ENCODE data around the gene MTHFD1L. TPM values are rescaled to one million over a fixed set of nuclear protein-coding genes. Genes with fewer than 3 reads are reported as not detected.

MTHFD1L gene
- total and polyA plus RNA-seq, 2 of the 4 experiments (the other 2 are of a cell fraction) = 43.5 to 53.2 TPM

GRCh38 chr6:150987855-150988464 lies 122.5 kb downstream of the MTHFD1L start:
- peaks cover 10 to 33% of the 10 kb centered on the region in 2 experiments; a peak in 3 of 4 replicates for H3K79me1 ChIP-seq (ENCODE audit: low read depth in 1 of 2, low read length in 2 of 2)
- in situ Hi-C loops (cut with MboI; ENCODE audit: low sequenced_read_pairs) (no loop called here), dilution Hi-C loops (cut with HindIII; ENCODE audit: low sequenced_read_pairs, unreplicated experiment) (no loop called here), intact Hi-C loops (cut with micrococcal nuclease) (no loop called here)
- H3K4me2 ChIP-seq (ENCODE audit: low read depth, low read length) = no peak overlapping the region
- no peak overlapping the region for H4K91ac ChIP-seq (ENCODE audit: insufficient read depth, low read depth, low read length)
- no peak overlapping the region for H3K23ac ChIP-seq (ENCODE audit: low read depth, low read length)
- no TSS peak for BruUV-seq (replicated peaks)
- H3K56ac ChIP-seq (ENCODE audit: extremely low read depth, insufficient read depth, low read length) = no peak overlapping the region
- no peak overlapping the region for H3K4me3 ChIP-seq (ENCODE audit: insufficient read depth, low read depth, low read length)
- no peak for ATAC-seq (ENCODE audit: low read depth)
- H3K9ac ChIP-seq (ENCODE audit: low read depth, low read length) = no peak overlapping the region
- peaks cover 15% of the 10 kb centered on the region; the same call in 1 of the 2 replicates for H3K9me1 ChIP-seq (ENCODE audit: insufficient read depth, low read length)
- ChIA-PET CTCF (interaction anchor here (0.9 kb wide), 1 partner anchor 337 kb away, joined by 3 read pairs; no protein-coding TSS in a partner anchor), POLR2A (ENCODE audit: unreplicated experiment) (no interaction called here)
- no peak overlapping the region for H3K14ac ChIP-seq (replicated peaks; ENCODE audit: low read depth, low read length)
- H2BK120ac ChIP-seq (ENCODE audit: low read depth, low read length) = no peak overlapping the region
- H4K5ac ChIP-seq (ENCODE audit: low read depth, low read length) = no peak overlapping the region
- H3K9me3 ChIP-seq (ENCODE audit: control insufficient read depth, insufficient read depth, low read length) = no peaks in the 10 kb centered on the region
- H3K4me1 ChIP-seq (ENCODE audit: control insufficient read depth, insufficient read depth, low read length) = peaks cover 5% of the 10 kb centered on the region; the same call in 1 of the 2 replicates
- DNase-seq = no peak
- H2AK9ac ChIP-seq (replicated peaks; ENCODE audit: low read depth, low read length, poor library complexity) = no peak overlapping the region
- 100% methylated on average over 1 of the region's 5 CpGs; no CpG with 5 or more reads in 1 of the 2 experiments for WGBS, 2 experiments (ENCODE audit: extremely low coverage in 2 of 2, insufficient read length in 1 of 2)
- no peak overlapping the region for H2BK20ac ChIP-seq (ENCODE audit: low read depth, low read length)
- no peak overlapping the region for H3K4ac ChIP-seq (ENCODE audit: low read depth, low read length)
- no peak overlapping the region for H3K18ac ChIP-seq (ENCODE audit: low read depth, low read length)
- peaks cover 29% of the 10 kb centered on the region for H3K36me3 ChIP-seq (ENCODE audit: control insufficient read depth, insufficient read depth, low read length)
- no peak overlapping the region for H2BK5ac ChIP-seq (ENCODE audit: low read depth, low read length, poor library complexity, severe bottlenecking)
- no peaks in the 10 kb centered on the region for H4K20me1 ChIP-seq (ENCODE audit: insufficient read depth, low read length)
- no peak overlapping the region for H4K8ac ChIP-seq (ENCODE audit: low read depth in 2 of 2, low read length in 2 of 2)
- TF ChIP-seq RCOR1 (IDR thresholded peaks at IDR 0.05; ENCODE audit: insufficient replicate concordance, low read length) (no peak), MAZ (IDR thresholded peaks at IDR 0.05; ENCODE audit: borderline replicate concordance, low read depth, low read length) (no peak), RFX5 (IDR thresholded peaks at IDR 0.05; ENCODE audit: low read depth, low read length) (no peak), POLR2A (IDR thresholded peaks at IDR 0.05; ENCODE audit: low read depth, low read length) (no peak), MAFK (IDR thresholded peaks at IDR 0.05; ENCODE audit: low read depth, low read length) (no peak), MXI1 (IDR thresholded peaks at IDR 0.05; ENCODE audit: borderline replicate concordance, low read depth, low read length) (no peak), CEBPB (IDR thresholded peaks at IDR 0.05; ENCODE audit: low read depth, low read length) (no peak), RAD21 (IDR thresholded peaks at IDR 0.05; ENCODE audit: low read length) (no peak), BHLHE40 (IDR thresholded peaks at IDR 0.05; ENCODE audit: low read depth, low read length) (no peak), NFE2L2 (IDR thresholded peaks at IDR 0.05; ENCODE audit: low read depth, low read length) (no peak), CHD1 (IDR thresholded peaks at IDR 0.05; ENCODE audit: low read depth, low read length) (no peak), SMC3 (IDR thresholded peaks at IDR 0.05; ENCODE audit: low read depth, low read length) (no peak), ELK1 (IDR thresholded peaks at IDR 0.05; ENCODE audit: borderline replicate concordance, low read depth, low read length) (no peak), USF2 (IDR thresholded peaks at IDR 0.05; ENCODE audit: low read depth, low read length) (no peak), CTCF (conservative IDR thresholded peaks at IDR 0.05; ENCODE audit: low read depth, low read length) (no peak), FOS (IDR thresholded peaks at IDR 0.05; ENCODE audit: low read depth, low read length) (no peak)
- no peak overlapping the region for H3K27ac ChIP-seq (ENCODE audit: insufficient read depth, low read length)
- H3K27me3 ChIP-seq (ENCODE audit: control insufficient read depth, insufficient read depth, low read length) = no peaks in the 10 kb centered on the region
- no peak overlapping the region for H2AK5ac ChIP-seq (ENCODE audit: low read depth, low read length)
- H2BK15ac ChIP-seq (ENCODE audit: low read depth, low read length) = no peak overlapping the region
- H2AFZ ChIP-seq (replicated peaks; ENCODE audit: low read length, poor library complexity) = no peak overlapping the region
